ENCODE measurements around the gene DEK. TPM values are rescaled to one million over a fixed set of nuclear protein-coding genes. Genes with fewer than 3 reads are reported as not detected.

The DEK gene
- total RNA-seq, 1 donor from 2014 or later = 43.2 TPM

DNA sequence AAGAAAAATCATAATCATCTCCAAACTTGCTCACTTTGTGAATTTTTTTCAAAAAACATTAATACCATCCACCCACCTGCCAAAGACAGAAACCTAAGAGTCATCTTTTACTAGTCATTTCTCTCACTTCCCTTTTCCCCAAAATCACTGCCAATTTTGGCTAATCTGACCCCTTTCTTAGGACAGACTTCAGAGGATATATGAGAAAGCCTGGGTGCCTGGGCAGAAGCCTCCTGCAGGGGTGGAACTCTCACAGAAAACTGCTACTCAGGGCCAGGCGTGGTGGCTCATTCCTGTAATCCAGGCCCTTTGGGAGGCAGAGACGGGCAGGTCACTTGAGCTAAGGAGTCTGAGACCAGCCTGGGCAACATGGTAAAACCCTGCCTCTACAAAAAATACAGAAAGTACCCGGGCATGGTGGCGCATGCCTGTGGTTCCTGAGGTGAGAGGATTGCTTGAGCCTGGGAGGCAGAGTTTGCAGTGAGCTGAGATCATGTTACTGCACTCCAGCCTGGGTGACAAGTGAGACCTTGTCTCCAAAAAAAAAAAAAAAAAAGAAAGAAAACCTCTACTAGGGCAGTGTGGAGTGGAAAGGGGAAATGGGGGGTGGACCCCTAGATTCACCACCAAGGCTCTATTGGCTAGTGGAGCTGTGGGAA lies 3.8 kb downstream of the DEK start:
- Mint-ChIP-seq H3K27me3 (ENCODE audit: low read depth) (no peaks in the 10 kb centered on the region), H3K27ac (ENCODE audit: unreplicated experiment) (peak overlapping the region; percentile 85), H3K4me1 (ENCODE audit: low read depth) (peaks cover 50% of the 10 kb centered on the region), H3K4me3 (ENCODE audit: unreplicated experiment) (peak overlapping the region; percentile 40), H3K9me3 (ENCODE audit: low read depth) (no peaks in the 10 kb centered on the region), H3K36me3 (ENCODE audit: low read depth) (peaks cover 4% of the 10 kb centered on the region)
- TF ChIP-seq, protein P1, sequence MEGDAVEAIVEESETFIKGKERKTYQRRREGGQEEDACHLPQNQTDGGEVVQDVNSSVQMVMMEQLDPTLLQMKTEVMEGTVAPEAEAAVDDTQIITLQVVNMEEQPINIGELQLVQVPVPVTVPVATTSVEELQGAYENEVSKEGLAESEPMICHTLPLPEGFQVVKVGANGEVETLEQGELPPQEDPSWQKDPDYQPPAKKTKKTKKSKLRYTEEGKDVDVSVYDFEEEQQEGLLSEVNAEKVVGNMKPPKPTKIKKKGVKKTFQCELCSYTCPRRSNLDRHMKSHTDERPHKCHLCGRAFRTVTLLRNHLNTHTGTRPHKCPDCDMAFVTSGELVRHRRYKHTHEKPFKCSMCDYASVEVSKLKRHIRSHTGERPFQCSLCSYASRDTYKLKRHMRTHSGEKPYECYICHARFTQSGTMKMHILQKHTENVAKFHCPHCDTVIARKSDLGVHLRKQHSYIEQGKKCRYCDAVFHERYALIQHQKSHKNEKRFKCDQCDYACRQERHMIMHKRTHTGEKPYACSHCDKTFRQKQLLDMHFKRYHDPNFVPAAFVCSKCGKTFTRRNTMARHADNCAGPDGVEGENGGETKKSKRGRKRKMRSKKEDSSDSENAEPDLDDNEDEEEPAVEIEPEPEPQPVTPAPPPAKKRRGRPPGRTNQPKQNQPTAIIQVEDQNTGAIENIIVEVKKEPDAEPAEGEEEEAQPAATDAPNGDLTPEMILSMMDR (IDR thresholded peaks at IDR 0.05) = no peak
- DNase-seq (ENCODE audit: low spot score) = no peak

DNA sequence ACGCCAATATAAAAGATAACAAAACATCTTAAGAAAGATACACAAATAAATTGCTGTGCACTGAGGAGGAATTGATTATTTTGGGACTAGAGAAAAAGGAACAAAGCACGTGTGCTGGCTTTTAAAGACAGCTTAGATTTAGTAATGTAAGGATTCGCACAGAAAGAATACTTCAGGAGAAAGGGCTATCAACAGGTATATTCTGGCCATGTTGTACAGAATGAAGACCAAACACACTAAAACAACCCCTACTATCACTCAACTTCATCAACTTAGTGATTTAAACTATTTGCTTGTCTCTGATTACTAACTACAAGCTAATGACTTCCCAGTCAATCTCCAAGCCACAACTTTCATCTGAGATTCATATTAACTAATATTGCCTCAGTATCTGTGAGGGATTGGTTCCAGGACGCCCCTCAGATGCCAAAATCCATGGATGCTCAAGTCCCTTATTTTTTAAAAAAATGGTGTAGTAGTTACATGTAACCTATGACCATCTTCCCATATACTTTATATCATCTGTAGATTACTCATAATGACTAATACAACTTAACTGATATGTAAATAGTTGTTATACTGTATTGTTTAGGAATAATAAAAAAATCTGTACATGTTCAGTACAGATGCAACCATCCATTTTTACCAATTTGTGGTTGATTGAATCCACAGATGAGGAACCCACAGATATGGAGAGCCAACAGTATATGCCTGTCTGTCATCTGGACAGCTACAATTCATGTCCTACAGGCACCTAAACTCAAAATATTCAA lies 4.5 kb downstream of the DEK start:
- Mint-ChIP-seq H3K4me1 (ENCODE audit: low read depth) (peaks cover 44% of the 10 kb centered on the region), H3K36me3 (ENCODE audit: low read depth) (peaks cover 9% of the 10 kb centered on the region), H3K4me3 (ENCODE audit: unreplicated experiment) (peak overlapping the region; percentile 40), H3K27ac (ENCODE audit: unreplicated experiment) (peak overlapping the region; percentile 85), H3K9me3 (ENCODE audit: low read depth) (no peaks in the 10 kb centered on the region), H3K27me3 (ENCODE audit: low read depth) (no peaks in the 10 kb centered on the region)
- no peak for DNase-seq (ENCODE audit: low spot score)
- TF ChIP-seq, protein P1 (IDR thresholded peaks at IDR 0.05) = no peak

DNA sequence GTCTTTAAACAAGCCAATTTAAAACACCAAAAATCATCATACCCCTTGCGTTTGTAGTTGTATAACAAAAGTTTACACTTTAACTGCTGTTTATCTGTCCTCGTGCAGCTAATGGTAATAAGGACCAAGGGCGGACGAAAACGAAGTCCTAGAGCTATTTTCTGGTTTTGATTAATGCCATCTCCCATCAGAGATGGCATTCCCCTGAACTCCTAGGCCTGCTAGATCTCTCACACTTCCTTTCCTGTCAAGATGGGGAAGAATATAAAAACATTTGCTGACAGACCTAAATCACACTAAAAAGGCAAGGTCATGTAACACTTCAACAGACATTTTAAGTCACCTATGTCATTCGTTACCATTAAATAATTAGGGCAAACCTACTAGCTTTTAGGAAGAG lies 9.5 kb downstream of the DEK start:
- H3K27me3 Mint-ChIP-seq (ENCODE audit: low read depth) = no peaks in the 10 kb centered on the region
- H3K9me3 Mint-ChIP-seq (ENCODE audit: low read depth) = no peaks in the 10 kb centered on the region
- peaks cover 17% of the 10 kb centered on the region for H3K36me3 Mint-ChIP-seq (ENCODE audit: low read depth)
- H3K4me3 Mint-ChIP-seq (ENCODE audit: unreplicated experiment) = no peak overlapping the region
- peaks cover 4% of the 10 kb centered on the region for H3K4me1 Mint-ChIP-seq (ENCODE audit: low read depth)
- no peak for DNase-seq (ENCODE audit: low spot score)
- no peak overlapping the region for H3K27ac Mint-ChIP-seq (ENCODE audit: unreplicated experiment)
- TF ChIP-seq, protein P1 (IDR thresholded peaks at IDR 0.05) = no peak

DNA sequence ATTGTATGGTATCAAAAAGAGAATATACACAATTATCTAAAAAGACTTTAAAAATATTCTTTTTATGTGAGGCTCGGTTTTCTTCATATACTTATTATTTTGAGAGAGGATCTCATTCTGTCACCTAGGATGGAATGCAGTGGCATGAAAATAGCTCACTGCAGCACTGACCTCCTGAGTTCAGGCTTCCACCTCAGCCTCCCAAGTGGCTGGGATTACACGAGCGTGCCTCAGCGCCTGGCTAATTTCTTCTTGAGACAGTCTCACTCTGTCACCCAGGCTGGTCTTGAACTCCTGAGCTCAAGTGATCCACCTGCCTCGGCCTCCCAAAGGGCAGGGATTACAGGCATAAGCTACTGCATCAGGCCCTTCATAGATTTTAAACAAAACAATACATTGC lies 10.7 kb downstream of the DEK start:
- Mint-ChIP-seq H3K36me3 (ENCODE audit: low read depth) (peaks cover 22% of the 10 kb centered on the region), H3K4me3 (ENCODE audit: unreplicated experiment) (no peak overlapping the region), H3K4me1 (ENCODE audit: low read depth) (no peaks in the 10 kb centered on the region), H3K27me3 (ENCODE audit: low read depth) (no peaks in the 10 kb centered on the region), H3K27ac (ENCODE audit: unreplicated experiment) (no peak overlapping the region), H3K9me3 (ENCODE audit: low read depth) (no peaks in the 10 kb centered on the region)
- DNase-seq (ENCODE audit: low spot score) = no peak
- TF ChIP-seq, protein P1 (IDR thresholded peaks at IDR 0.05) = no peak

DNA sequence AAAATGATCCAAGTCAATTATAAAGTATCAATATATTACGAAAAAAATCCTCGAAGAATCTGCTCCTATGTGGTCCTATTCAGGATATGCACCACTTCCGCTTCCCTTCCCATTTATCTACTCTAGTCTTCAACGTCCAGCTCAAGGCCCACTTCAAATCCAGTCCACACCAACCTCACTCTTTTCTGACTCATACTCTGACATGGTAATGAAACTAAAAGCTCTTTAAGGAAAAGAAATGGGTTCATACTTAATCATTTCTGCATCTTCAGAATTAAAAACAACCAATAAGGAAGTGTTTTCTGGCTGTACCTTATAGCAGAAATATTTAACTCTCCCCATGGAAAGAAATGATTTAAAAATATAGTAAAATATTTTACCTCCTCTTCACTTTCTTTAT lies 15.1 kb downstream of the DEK start:
- no peak overlapping the region for H3K4me3 Mint-ChIP-seq (ENCODE audit: unreplicated experiment)
- no peaks in the 10 kb centered on the region for H3K9me3 Mint-ChIP-seq (ENCODE audit: low read depth)
- TF ChIP-seq, protein P1 (IDR thresholded peaks at IDR 0.05) = no peak
- H3K27ac Mint-ChIP-seq (ENCODE audit: unreplicated experiment) = no peak overlapping the region
- H3K27me3 Mint-ChIP-seq (ENCODE audit: low read depth) = no peaks in the 10 kb centered on the region
- DNase-seq (ENCODE audit: low spot score) = no peak
- H3K4me1 Mint-ChIP-seq (ENCODE audit: low read depth) = no peaks in the 10 kb centered on the region
- H3K36me3 Mint-ChIP-seq (ENCODE audit: low read depth) = peaks cover 15% of the 10 kb centered on the region
